ENCODE measurements around the gene C1RL. TPM values are rescaled to one million over a fixed set of nuclear protein-coding genes. Genes with fewer than 3 reads are reported as not detected.

C1RL gene
- total RNA-seq, 2 experiments from 2014 or later, result 11.1 to 11.5 TPM

GRCh38 chr12:7121324-7121723, 12.3 kb upstream of the C1RL start:
- ChIA-PET POLR2A (interaction anchor here (0.7 kb wide), 1 partner anchor 254 kb away, joined by 3 read pairs; the partner anchor contains the start of gene TPI1), CTCF (no interaction called here)

GRCh38 chr12:7120166-7120565, 11.2 kb upstream of the C1RL start:
- POLR2A ChIA-PET, result no interaction called here
- CTCF ChIA-PET, result no interaction called here

GRCh38 chr12:7118881-7119280, 9.9 kb upstream of the C1RL start:
- ChIA-PET POLR2A (no interaction called here), CTCF (no interaction called here)

- POLR2A ChIA-PET, result no interaction called here
These were observed 8.7 kb upstream of the C1RL start for GRCh38 chr12:7117670-7118069.

GRCh38 chr12:7116916-7117315, 7.9 kb upstream of the C1RL start:
- CTCF ChIA-PET, result interaction anchor here (1.1 kb wide), 1 partner anchor 28 kb away, joined by 3 read pairs; no protein-coding TSS in a partner anchor

More at GRCh38 chr12:7117670-7118069, 8.7 kb upstream of the C1RL start:
- CTCF ChIA-PET, result interaction anchor here (1.1 kb wide), 1 partner anchor 27 kb away, joined by 3 read pairs; no protein-coding TSS in a partner anchor

GRCh38 chr12:7116196-7116595, 7.2 kb upstream of the C1RL start:
- ChIA-PET POLR2A (no interaction called here), CTCF (no interaction called here)

More at GRCh38 chr12:7116916-7117315, 7.9 kb upstream of the C1RL start:
- POLR2A ChIA-PET, result no interaction called here

GRCh38 chr12:7114851-7115250, 5.8 kb upstream of the C1RL start:
- CTCF ChIA-PET, result no interaction called here
- POLR2A ChIA-PET, result no interaction called here

- ChIA-PET POLR2A (interaction anchor here (0.6 kb wide), 1 partner anchor 279 kb away, joined by 5 read pairs; no protein-coding TSS in a partner anchor), CTCF (interaction anchor here (0.6 to 2.2 kb wide), 10 partner anchors 11 to 434 kb away, joined by 3 to 11 read pairs (median 4); partner anchors contain the start of genes C12orf57, CLSTN3, EMG1 and PHB2)
These were observed 5.0 kb upstream of the C1RL start for GRCh38 chr12:7114008-7114407.

GRCh38 chr12:7113389-7113871, 4.4 kb upstream of the C1RL start:
- POLR2A ChIA-PET, result no interaction called here
- CTCF ChIA-PET, result interaction anchor here (0.6 to 2.2 kb wide), 13 partner anchors 11 to 433 kb away, joined by 3 to 11 read pairs (median 4); partner anchors contain the start of genes C12orf57, CLSTN3, EMG1 and LPCAT3

GRCh38 chr12:7112041-7112440, 3.0 kb upstream of the C1RL start:
- POLR2A ChIA-PET, result no interaction called here
- CTCF ChIA-PET, result interaction anchor here (0.7 to 2.2 kb wide), 5 partner anchors 19 to 187 kb away, joined by 3 to 11 read pairs (median 3); partner anchors contain the start of gene CLSTN3

GRCh38 chr12:7110661-7111060, 1.6 kb upstream of the C1RL start:
- CTCF ChIA-PET, result interaction anchor here (1.1 to 1.6 kb wide), 4 partner anchors 17 to 166 kb away, joined by 3 to 4 read pairs (median 3); no protein-coding TSS in a partner anchor

GRCh38 chr12:7109572-7109920, 532 bp upstream of the C1RL start:
- ChIA-PET CTCF (interaction anchor here (0.5 to 2.4 kb wide), 11 partner anchors 16 to 180 kb away, joined by 3 to 10 read pairs (median 3); no protein-coding TSS in a partner anchor), POLR2A (no interaction called here)

More at GRCh38 chr12:7110661-7111060, 1.6 kb upstream of the C1RL start:
- POLR2A ChIA-PET, result interaction anchor here (0.9 kb wide), 1 partner anchor 133 kb away, joined by 3 read pairs; no protein-coding TSS in a partner anchor

- POLR2A ChIA-PET, result interaction anchor here (0.5 to 2.4 kb wide), 5 partner anchors 14 to 180 kb away, joined by 3 to 14 read pairs (median 4); partner anchors contain the start of genes C12orf57, LPCAT3 and RNU7-1
- CTCF ChIA-PET, result interaction anchor here (0.8 to 2.4 kb wide), 13 partner anchors 12 to 754 kb away, joined by 3 to 10 read pairs (median 4); partner anchors contain the start of genes PTPN6 and SPSB2
These were observed 815 bp downstream of the C1RL start for GRCh38 chr12:7108003-7108795.

GRCh38 chr12:7107636-7108002, 1.4 kb downstream of the C1RL start:
- ChIA-PET CTCF (interaction anchor here (0.9 to 2.1 kb wide), 9 partner anchors 12 to 236 kb away, joined by 3 to 10 read pairs (median 3); partner anchors contain the start of genes PTPN6 and SPSB2), POLR2A (interaction anchor here (0.5 to 2.4 kb wide), 4 partner anchors 14 to 179 kb away, joined by 4 to 14 read pairs (median 6); partner anchors contain the start of genes C12orf57, LPCAT3 and RNU7-1)

- ChIA-PET CTCF (interaction anchor here (0.6 to 2.1 kb wide), 8 partner anchors 11 to 236 kb away, joined by 3 to 10 read pairs (median 4); partner anchors contain the start of gene PTPN6), POLR2A (interaction anchor here (0.6 to 2.4 kb wide), 3 partner anchors 16 to 163 kb away, joined by 3 to 14 read pairs (median 4); partner anchors contain the start of genes C12orf57, LPCAT3 and RNU7-1)
These were observed 1.8 kb downstream of the C1RL start for GRCh38 chr12:7107181-7107580.

- POLR2A ChIA-PET, result no interaction called here
These were observed 2.9 kb downstream of the C1RL start for GRCh38 chr12:7106082-7106481.

GRCh38 chr12:7103837-7104584, 5.0 kb downstream of the C1RL start:
- POLR2A ChIA-PET, result no interaction called here
- CTCF ChIA-PET, result interaction anchor here (0.9 kb wide), 1 partner anchor 11 kb away, joined by 3 read pairs; the partner anchor contains the start of gene C1R

More at GRCh38 chr12:7106082-7106481, 2.9 kb downstream of the C1RL start:
- CTCF ChIA-PET, result no interaction called here

- CTCF ChIA-PET, result interaction anchor here (1.1 kb wide), 1 partner anchor 11 kb away, joined by 3 read pairs; no protein-coding TSS in a partner anchor
- POLR2A ChIA-PET, result no interaction called here
These were observed 6.4 kb downstream of the C1RL start for GRCh38 chr12:7102582-7102981.

GRCh38 chr12:7101694-7102131, 7.3 kb downstream of the C1RL start:
- ChIA-PET CTCF (no interaction called here), POLR2A (no interaction called here)

Measured in activated CD8-positive, alpha-beta memory T cell treated with anti-CD3 and anti-CD28 coated beads for 36 hours (primary cell).